CD4-positive, alpha-beta T cell (primary cell): ENCODE results near the gene S100Z. TPM values are rescaled to one million over a fixed set of nuclear protein-coding genes. Genes with fewer than 3 reads are reported as not detected.
A peak's percentile ranks its signal among the peaks of the same experiment; 100 is the strongest.

ENCODE experiments used
- ATAC-seq: fragments of 200-7000 bp; cut with Tn5 transposase; one replicate; pipeline ENCODE4 v1.10.0; 2022; ENCODE audit warnings: mild to moderate bottlenecking; ENCODE audit not compliant: poor library complexity
- CTCF ChIA-PET: fragments of 350-600 bp; sonication (Branson Sonifier 250); formaldehyde crosslinking; loops from one replicate; lab custom pipeline; 2021; ENCODE audit warnings: antibody characterized with exemption, inconsistent platforms; lab: Charles Lee
- POLR2A ChIA-PET: fragments of 350-600 bp; sonication (Branson Sonifier 250); formaldehyde crosslinking; loops from one replicate; lab custom pipeline; 2021; ENCODE audit warnings: antibody characterized with exemption, inconsistent platforms; lab: Charles Lee
- DNase-seq, 14 experiments: peaks; one replicate each; pipeline ENCODE4 v3.0.0-alpha.2; 2013 to 2020; ENCODE audit warnings: mixed read lengths in 2 of 14
- H3K27ac ChIP-seq, 2 donors: one replicate each; pipeline versions ENCODE4 v1.5.1 to v1.7.0; 2013; ENCODE audit warnings: low read length in 2 of 2, low read depth in 1 of 2, mild to moderate bottlenecking in 1 of 2
- H3K27me3 ChIP-seq, 2 experiments: 1 replicate in 1 of 2; 2 replicates in 1 of 2; pipeline versions ENCODE4 v1.6.1 to v1.7.0; 2013; ENCODE audit warnings: low read length in 2 of 2, control low read depth in 1 of 2, mild to moderate bottlenecking in 1 of 2, moderate library complexity in 1 of 2; ENCODE audit not compliant: insufficient read depth in 2 of 2, control insufficient read depth in 1 of 2
- H3K36me3 ChIP-seq: one replicate; pipeline ENCODE4 v1.6.1; 2013; ENCODE audit warnings: low read length, control low read depth; ENCODE audit not compliant: insufficient read depth
- H3K4me1 ChIP-seq: one replicate; pipeline ENCODE4 v1.6.1; 2013; ENCODE audit warnings: low read length, control low read depth; ENCODE audit not compliant: insufficient read depth
- H3K4me3 ChIP-seq: one replicate; pipeline ENCODE4 v1.5.1; 2013; ENCODE audit warnings: mild to moderate bottlenecking, low read length, moderate library complexity
- H3K9me3 ChIP-seq, 2 experiments: 1 replicate in 1 of 2; 2 replicates in 1 of 2; pipeline versions ENCODE4 v1.6.1 to v1.7.0; 2013; ENCODE audit warnings: low read length in 2 of 2, mild to moderate bottlenecking in 2 of 2, control low read depth in 1 of 2, moderate library complexity in 1 of 2; ENCODE audit not compliant: control insufficient read depth in 1 of 2, insufficient read depth in 1 of 2
- H3K27ac Mint-ChIP-seq: one replicate; pipeline ENCODE4 v1.8.0; 2020; ENCODE audit warnings: mixed read lengths
- H3K27me3 Mint-ChIP-seq: one replicate; pipeline ENCODE4 v1.8.0; 2021; ENCODE audit warnings: mixed read lengths
- H3K36me3 Mint-ChIP-seq: one replicate; pipeline ENCODE4 v1.8.0; 2021; ENCODE audit warnings: low read depth, mixed read lengths
- H3K4me1 Mint-ChIP-seq: one replicate; pipeline ENCODE4 v1.8.0; 2021; ENCODE audit warnings: low read depth, mixed read lengths
- H3K4me3 Mint-ChIP-seq: one replicate; pipeline ENCODE4 v1.8.0; 2020; ENCODE audit warnings: mild to moderate bottlenecking, mixed read lengths
- H3K9me3 Mint-ChIP-seq: one replicate; pipeline ENCODE4 v1.8.0; 2020; ENCODE audit warnings: mixed read lengths
- intact Hi-C, 2 experiments: fragments of 100-400 bp; cut with DNase I in 1 of 2; cut with micrococcal nuclease in 1 of 2; formaldehyde crosslinking; loops; one replicate each; pipeline versions ENCODE4 v1.15.1 to v1.9.0; 2023 to 2025; cut with DNase I, micrococcal nuclease
- total RNA-seq, 174 experiments: library from RNA in 2 of 174; stranded (reverse) in 2 of 174; gene quantifications; one replicate each; pipeline ENCODE4 v1.2.3 and lab custom pipeline; 2021 to 2026
- TF ChIP-seq, protein P1 (sequence below): fragments of 200-600 bp; IDR thresholded peaks from one replicate; pipeline ENCODE4 v1.8.0; 2022; ENCODE audit warnings: antibody characterized with exemption, mild to moderate bottlenecking

The S100Z gene
- total RNA-seq, 2 experiments from 2014 or later: 0.22 to 0.47 TPM

DNA sequence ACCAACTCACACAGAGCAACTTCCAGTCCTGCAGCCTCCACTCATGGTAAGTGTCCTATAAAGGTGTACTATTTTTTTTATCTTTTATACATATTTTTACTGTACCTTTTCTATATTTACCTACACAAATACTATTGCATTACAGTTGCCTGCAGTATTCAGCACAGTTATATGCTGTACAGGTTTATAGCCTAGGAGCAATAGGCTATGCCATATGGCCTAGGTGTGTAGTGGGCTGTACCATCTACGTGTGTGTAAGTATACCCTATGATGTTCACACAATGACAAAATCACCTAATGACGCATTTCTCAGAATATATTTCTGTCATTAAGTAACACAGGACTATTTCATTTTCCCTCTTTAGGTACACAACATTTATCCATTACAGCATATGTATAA lies 16.7 kb downstream of the S100Z start:
- no peak overlapping the region for H3K4me3 ChIP-seq
- ChIA-PET CTCF (no interaction called here), POLR2A (no interaction called here)
- DNase-seq (no peak), ATAC-seq (no peak)
- Mint-ChIP-seq H3K27me3 (no peaks in the 10 kb centered on the region), H3K27ac (no peak overlapping the region), H3K9me3 (no peaks in the 10 kb centered on the region), H3K36me3 (no peaks in the 10 kb centered on the region), H3K4me1 (no peaks in the 10 kb centered on the region), H3K4me3 (no peak overlapping the region)
- H3K9me3 ChIP-seq: no peaks in the 10 kb centered on the region
- H3K27me3 ChIP-seq: no peaks in the 10 kb centered on the region
- TF ChIP-seq, protein P1, sequence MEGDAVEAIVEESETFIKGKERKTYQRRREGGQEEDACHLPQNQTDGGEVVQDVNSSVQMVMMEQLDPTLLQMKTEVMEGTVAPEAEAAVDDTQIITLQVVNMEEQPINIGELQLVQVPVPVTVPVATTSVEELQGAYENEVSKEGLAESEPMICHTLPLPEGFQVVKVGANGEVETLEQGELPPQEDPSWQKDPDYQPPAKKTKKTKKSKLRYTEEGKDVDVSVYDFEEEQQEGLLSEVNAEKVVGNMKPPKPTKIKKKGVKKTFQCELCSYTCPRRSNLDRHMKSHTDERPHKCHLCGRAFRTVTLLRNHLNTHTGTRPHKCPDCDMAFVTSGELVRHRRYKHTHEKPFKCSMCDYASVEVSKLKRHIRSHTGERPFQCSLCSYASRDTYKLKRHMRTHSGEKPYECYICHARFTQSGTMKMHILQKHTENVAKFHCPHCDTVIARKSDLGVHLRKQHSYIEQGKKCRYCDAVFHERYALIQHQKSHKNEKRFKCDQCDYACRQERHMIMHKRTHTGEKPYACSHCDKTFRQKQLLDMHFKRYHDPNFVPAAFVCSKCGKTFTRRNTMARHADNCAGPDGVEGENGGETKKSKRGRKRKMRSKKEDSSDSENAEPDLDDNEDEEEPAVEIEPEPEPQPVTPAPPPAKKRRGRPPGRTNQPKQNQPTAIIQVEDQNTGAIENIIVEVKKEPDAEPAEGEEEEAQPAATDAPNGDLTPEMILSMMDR: no peak
- intact Hi-C loops: loop anchor here (2.0 to 10.0 kb wide), 6 partner anchors 166 to 1438 kb away; partner anchors contain the start of gene AGGF1 (in 1 of the 2)
- H3K36me3 ChIP-seq: no peaks in the 10 kb centered on the region
- no peaks in the 10 kb centered on the region for H3K4me1 ChIP-seq
- H3K27ac ChIP-seq: no peak overlapping the region

DNA sequence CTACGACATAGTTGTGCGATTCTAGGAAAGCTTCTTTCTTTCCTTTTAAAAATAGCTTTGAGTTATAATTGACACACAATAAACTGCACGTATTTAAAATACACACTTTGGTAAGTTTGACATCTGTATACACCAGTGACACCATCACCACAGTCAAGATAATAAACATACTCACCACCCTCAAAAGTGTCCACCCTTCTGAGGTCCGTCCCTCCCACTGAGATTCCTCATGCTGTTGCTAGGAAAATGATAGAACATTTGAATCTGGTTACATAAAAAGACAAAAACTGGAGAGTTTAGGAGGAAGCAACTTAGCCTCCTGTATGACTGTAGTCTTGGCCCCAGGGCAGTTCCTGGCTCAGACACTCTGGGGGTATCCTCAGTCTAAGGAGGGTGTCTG lies 17.2 kb downstream of the S100Z start:
- ChIA-PET CTCF (no interaction called here), POLR2A (no interaction called here)
- Mint-ChIP-seq H3K27ac (no peak overlapping the region), H3K4me1 (no peaks in the 10 kb centered on the region), H3K27me3 (no peaks in the 10 kb centered on the region), H3K9me3 (no peaks in the 10 kb centered on the region), H3K36me3 (no peaks in the 10 kb centered on the region), H3K4me3 (no peak overlapping the region)
- intact Hi-C loops: loop anchor here (2.0 to 10.0 kb wide), 6 partner anchors 165 to 1438 kb away; partner anchors contain the start of gene AGGF1 (in 1 of the 2)
- no peaks in the 10 kb centered on the region for H3K27me3 ChIP-seq
- DNase-seq: no peak
- no peak for ATAC-seq
- no peak overlapping the region for H3K27ac ChIP-seq
- no peaks in the 10 kb centered on the region for H3K4me1 ChIP-seq
- TF ChIP-seq, protein P1: no peak
- H3K4me3 ChIP-seq: no peak overlapping the region
- no peaks in the 10 kb centered on the region for H3K36me3 ChIP-seq
- no peaks in the 10 kb centered on the region for H3K9me3 ChIP-seq

DNA sequence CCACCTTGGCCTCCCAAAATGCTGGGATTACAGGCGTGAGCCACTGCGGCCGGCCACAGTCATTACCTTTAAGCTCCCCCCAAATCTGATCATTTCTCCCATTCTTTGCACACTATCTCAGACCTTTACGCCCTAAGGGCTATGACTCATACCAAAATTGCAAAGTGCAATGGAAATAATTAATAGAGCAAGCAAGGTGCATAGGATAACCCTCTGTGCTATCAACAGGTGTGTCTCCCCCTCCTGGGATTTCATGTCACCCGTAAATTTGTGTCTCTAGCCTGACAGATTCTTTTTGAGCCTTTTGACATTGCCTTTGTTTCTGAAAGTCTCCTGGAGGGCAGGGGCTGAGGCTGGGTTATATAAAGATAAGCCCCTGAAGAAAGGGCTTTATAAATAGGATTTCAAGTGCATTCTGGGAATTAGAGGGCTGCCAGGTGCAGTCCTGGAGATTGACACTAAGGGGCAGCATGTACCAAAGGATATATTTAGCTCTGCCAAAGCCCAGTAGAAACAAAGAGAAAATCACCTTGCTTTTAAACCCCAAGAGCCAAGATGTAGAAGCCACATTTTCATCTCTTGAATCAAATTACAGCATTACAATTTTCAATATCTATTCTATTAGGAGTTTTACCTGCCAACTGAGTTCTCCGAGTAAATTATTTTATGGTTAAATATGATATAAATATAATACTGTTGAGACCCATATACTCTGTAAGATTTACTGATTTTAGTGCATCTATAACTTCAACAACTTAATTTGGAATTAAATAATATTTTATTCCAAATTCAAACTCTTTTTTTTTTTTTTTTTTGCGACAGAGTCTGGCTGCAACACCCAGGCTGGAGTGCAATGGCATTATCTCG lies 18.2 kb downstream of the S100Z start:
- ChIA-PET POLR2A (interaction anchor here (1.0 to 1.2 kb wide), 2 partner anchors 162 to 624 kb away, joined by 4 to 7 read pairs; partner anchors contain the start of genes AGGF1 and WDR41), CTCF (interaction anchor here (0.5 to 1.1 kb wide), 4 partner anchors 54 to 1428 kb away, joined by 3 to 7 read pairs (median 4); partner anchors contain the start of gene WDR41)
- H3K27ac Mint-ChIP-seq: no peak overlapping the region
- H3K4me1 Mint-ChIP-seq: no peaks in the 10 kb centered on the region
- no peak overlapping the region for H3K4me3 Mint-ChIP-seq
- no peaks in the 10 kb centered on the region for H3K9me3 ChIP-seq
- no peaks in the 10 kb centered on the region for H3K27me3 Mint-ChIP-seq
- TF ChIP-seq, protein P1: peak; percentile 67
- no peak overlapping the region for H3K27ac ChIP-seq
- no peaks in the 10 kb centered on the region for H3K36me3 ChIP-seq
- ATAC-seq (peak; percentile 87), DNase-seq (peak; percentile 24 to 75 (median 51))
- no peaks in the 10 kb centered on the region for H3K36me3 Mint-ChIP-seq
- intact Hi-C loops: loop anchor here (2.0 to 10.0 kb wide), 7 partner anchors 164 to 1437 kb away; partner anchors contain the start of genes WDR41 (in 2 of the 2) and AGGF1 (in 1 of the 2)
- H3K4me1 ChIP-seq: no peaks in the 10 kb centered on the region
- no peaks in the 10 kb centered on the region for H3K27me3 ChIP-seq
- H3K9me3 Mint-ChIP-seq: no peaks in the 10 kb centered on the region
- H3K4me3 ChIP-seq: no peak overlapping the region
